GM13977 (cell line): ENCODE data around the gene TFEC.

Source experiments
- DNase-seq: peaks from one replicate; pipeline ENCODE4 v3.0.0; 2012; ENCODE audit warnings: low spot score
- CTCF ChIP-seq: IDR thresholded peaks from 2 replicates; pipeline ENCODE4 v1.5.1; 2012; ENCODE audit warnings: mild to moderate bottlenecking, control low read depth; ENCODE audit not compliant: insufficient read depth; ENCODE audit errors: extremely low read depth, missing control alignments
- in situ Hi-C: fragments of 300-500 bp; cut with MboI; formaldehyde crosslinking; loops from one replicate; pipeline ENCODE4 v1.12.0; 2022; ENCODE audit warnings: low sequenced_read_pairs, low pct_unique_long_range_greater_than_20kb, mixed read lengths, inconsistent platforms; ENCODE audit not compliant: unreplicated experiment

Gene TFEC

GRCh38 chr7:116045532-116045931 lies 15.0 kb upstream of the TFEC start:
- no peak for DNase-seq
- in situ Hi-C loops: no loop called here
- TF ChIP-seq CTCF: no peak

GRCh38 chr7:116041615-116042014 lies 11.1 kb upstream of the TFEC start:
- TF ChIP-seq CTCF: no peak
- DNase-seq: peak; percentile 14
- in situ Hi-C loops: no loop called here

GRCh38 chr7:116037401-116037800 lies 6.8 kb upstream of the TFEC start:
- DNase-seq: no peak
- in situ Hi-C loops: no loop called here
- no peak for TF ChIP-seq CTCF

GRCh38 chr7:116034411-116034810 lies 3.8 kb upstream of the TFEC start:
- in situ Hi-C loops: no loop called here
- DNase-seq: no peak
- no peak for TF ChIP-seq CTCF

GRCh38 chr7:116032886-116033285 lies 2.3 kb upstream of the TFEC start:
- no peak for TF ChIP-seq CTCF
- DNase-seq: no peak
- in situ Hi-C loops: no loop called here

- in situ Hi-C loops: no loop called here
- no peak for TF ChIP-seq CTCF
- no peak for DNase-seq
Observed at GRCh38 chr7:116028787-116029186, 1.8 kb downstream of the TFEC start.

GRCh38 chr7:116027786-116028185 lies 2.8 kb downstream of the TFEC start:
- in situ Hi-C loops: no loop called here
- no peak for DNase-seq
- TF ChIP-seq CTCF: no peak
